ENCODE measurements around the gene PGPEP1. TPM values are rescaled to one million over a fixed set of nuclear protein-coding genes. Genes with fewer than 3 reads are reported as not detected.

The PGPEP1 gene
- total RNA-seq, 1 experiment from 2014 or later = 15.8 TPM

DNA sequence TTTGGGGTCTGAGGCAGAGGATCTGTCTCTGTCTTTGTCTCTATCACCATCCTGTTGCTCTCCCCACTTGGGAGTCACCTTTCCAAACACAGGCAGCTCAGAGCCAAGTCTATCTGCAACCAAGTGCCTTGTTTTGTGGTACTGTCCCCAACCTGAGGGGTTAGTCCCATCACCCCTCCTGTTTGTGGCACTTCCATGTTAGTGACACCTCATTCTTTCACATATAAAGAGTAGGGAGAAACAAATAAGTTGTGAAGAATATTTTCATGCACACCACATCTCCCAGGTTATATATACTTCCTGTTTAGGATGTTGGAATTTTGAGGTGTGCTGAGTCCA is 49.3 kb downstream of the PGPEP1 start:
- ChIA-PET CTCF (interaction anchor here (1.7 kb wide), 1 partner anchor 9 kb away, joined by 4 read pairs; no protein-coding TSS in a partner anchor), POLR2A (ENCODE audit: low non-redundant PET) (no interaction called here)
- no peaks in the 10 kb centered on the region for H3K27me3 ChIP-seq (replicated peaks; ENCODE audit: insufficient read depth, low read depth, low read length, poor library complexity)
- TF ChIP-seq, protein P1, sequence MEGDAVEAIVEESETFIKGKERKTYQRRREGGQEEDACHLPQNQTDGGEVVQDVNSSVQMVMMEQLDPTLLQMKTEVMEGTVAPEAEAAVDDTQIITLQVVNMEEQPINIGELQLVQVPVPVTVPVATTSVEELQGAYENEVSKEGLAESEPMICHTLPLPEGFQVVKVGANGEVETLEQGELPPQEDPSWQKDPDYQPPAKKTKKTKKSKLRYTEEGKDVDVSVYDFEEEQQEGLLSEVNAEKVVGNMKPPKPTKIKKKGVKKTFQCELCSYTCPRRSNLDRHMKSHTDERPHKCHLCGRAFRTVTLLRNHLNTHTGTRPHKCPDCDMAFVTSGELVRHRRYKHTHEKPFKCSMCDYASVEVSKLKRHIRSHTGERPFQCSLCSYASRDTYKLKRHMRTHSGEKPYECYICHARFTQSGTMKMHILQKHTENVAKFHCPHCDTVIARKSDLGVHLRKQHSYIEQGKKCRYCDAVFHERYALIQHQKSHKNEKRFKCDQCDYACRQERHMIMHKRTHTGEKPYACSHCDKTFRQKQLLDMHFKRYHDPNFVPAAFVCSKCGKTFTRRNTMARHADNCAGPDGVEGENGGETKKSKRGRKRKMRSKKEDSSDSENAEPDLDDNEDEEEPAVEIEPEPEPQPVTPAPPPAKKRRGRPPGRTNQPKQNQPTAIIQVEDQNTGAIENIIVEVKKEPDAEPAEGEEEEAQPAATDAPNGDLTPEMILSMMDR (conservative IDR thresholded peaks at IDR 0.05; ENCODE audit: low read depth, low read length) = no peak
- no peak for TF ChIP-seq EZH2 (IDR thresholded peaks at IDR 0.05; ENCODE audit: borderline replicate concordance, low read depth, low read length, poor library complexity, severe bottlenecking)
- intact Hi-C loops (cut with micrococcal nuclease; ENCODE audit: unreplicated experiment) = no loop called here
- peaks cover 26% of the 10 kb centered on the region for H3K4me1 ChIP-seq (ENCODE audit: insufficient read depth, low read length, poor library complexity, severe bottlenecking)
- no peak for DNase-seq (ENCODE audit: low spot score)
- H3K27ac ChIP-seq (ENCODE audit: low read depth, low read length, poor library complexity, severe bottlenecking) = no peak overlapping the region
- no peaks in the 10 kb centered on the region for H3K9me3 ChIP-seq (ENCODE audit: low read depth, low read length, poor library complexity, severe bottlenecking)
- H3K4me3 ChIP-seq (ENCODE audit: low read depth, low read length, poor library complexity, severe bottlenecking) = no peak overlapping the region
- no peaks in the 10 kb centered on the region for H3K36me3 ChIP-seq (ENCODE audit: insufficient read depth, low read length, poor library complexity, severe bottlenecking)
- BruUV-seq (replicated peaks) = no TSS peak

DNA sequence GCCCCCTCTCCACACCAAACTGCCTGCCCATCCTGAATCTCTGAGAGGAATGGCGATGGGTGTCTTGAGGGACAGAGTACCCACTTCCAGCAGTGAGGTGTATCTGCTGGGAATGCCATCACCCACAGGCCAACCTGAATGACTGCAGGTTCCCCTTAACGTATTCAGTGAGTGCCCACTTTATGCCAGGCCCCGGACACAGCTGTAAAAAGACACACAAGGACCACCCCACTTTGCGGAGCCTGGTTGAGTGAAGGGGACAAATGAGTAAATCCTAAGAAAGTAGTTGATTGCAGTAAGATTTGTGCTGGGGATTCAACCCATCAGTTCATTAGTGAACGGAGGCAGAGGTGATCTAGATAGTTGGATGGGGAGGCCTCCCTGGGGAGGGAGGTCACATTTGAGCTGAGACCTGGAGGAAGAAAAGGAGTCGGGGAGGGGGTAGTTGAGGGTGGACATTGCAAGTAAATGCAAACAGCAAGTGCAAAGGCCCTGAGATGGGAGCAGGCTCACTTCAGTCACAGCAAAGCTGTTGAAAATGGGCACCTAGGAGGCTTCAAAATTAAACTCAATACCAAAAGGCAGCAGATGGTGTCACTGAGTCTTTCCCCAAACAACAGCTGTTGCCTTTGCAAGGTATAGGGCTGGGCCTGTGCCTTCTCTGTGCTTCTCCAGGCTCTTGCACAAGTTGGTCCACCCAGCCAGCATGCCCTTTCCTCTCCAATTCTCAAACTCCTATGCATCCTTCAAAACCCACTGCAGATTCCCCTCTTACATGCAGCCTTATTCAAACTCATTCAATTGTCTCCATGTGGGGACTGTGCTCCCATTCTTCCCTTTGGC is 49.9 kb downstream of the PGPEP1 start:
- Histone ChIP-seq H3K4me1 (ENCODE audit: insufficient read depth, low read length, poor library complexity, severe bottlenecking) (peaks cover 26% of the 10 kb centered on the region), H3K4me3 (ENCODE audit: low read depth, low read length, poor library complexity, severe bottlenecking) (no peak overlapping the region), H3K27me3 (replicated peaks; ENCODE audit: insufficient read depth, low read depth, low read length, poor library complexity) (no peaks in the 10 kb centered on the region), H3K27ac (ENCODE audit: low read depth, low read length, poor library complexity, severe bottlenecking) (no peak overlapping the region), H3K36me3 (ENCODE audit: insufficient read depth, low read length, poor library complexity, severe bottlenecking) (no peaks in the 10 kb centered on the region), H3K9me3 (ENCODE audit: low read depth, low read length, poor library complexity, severe bottlenecking) (no peaks in the 10 kb centered on the region)
- no peak for DNase-seq (ENCODE audit: low spot score)
- intact Hi-C loops (cut with micrococcal nuclease; ENCODE audit: unreplicated experiment) = no loop called here
- TF ChIP-seq, protein P1 (conservative IDR thresholded peaks at IDR 0.05; ENCODE audit: low read depth, low read length) = no peak
- TF ChIP-seq EZH2 (IDR thresholded peaks at IDR 0.05; ENCODE audit: borderline replicate concordance, low read depth, low read length, poor library complexity, severe bottlenecking) = no peak
- POLR2A ChIA-PET (ENCODE audit: low non-redundant PET) = no interaction called here
- no TSS peak for BruUV-seq (replicated peaks)
- CTCF ChIA-PET = no interaction called here

DNA sequence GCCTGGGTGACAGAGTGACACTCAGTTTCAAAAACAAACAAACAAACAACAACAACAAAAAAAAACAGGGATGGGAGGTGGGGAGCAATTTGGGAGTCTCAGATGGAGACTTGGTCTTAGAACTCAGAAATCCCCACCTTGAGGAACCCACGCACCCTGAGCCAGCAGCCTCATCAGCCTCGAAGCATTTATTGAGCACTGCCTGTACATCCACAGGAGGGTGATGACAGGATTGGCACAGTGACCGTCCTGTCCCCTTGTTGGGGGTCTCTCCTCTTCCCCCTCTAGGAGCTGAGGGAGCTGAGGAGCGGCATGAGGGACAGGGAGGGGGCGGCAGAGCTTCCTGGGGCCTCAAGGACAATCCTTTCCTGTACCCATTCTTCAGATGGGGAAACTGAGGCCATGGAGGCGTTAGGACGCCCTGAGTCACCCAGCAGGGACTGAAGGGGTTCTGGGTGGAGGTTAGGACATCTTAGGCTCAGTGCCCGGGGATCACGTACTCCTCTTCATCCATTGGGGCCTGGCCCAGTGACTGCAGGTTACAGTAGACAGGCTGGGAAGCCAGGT is 51.2 kb downstream of the PGPEP1 start:
- no TSS peak for BruUV-seq (replicated peaks)
- H3K9me3 ChIP-seq (ENCODE audit: low read depth, low read length, poor library complexity, severe bottlenecking) = no peaks in the 10 kb centered on the region
- no peak for DNase-seq (ENCODE audit: low spot score)
- peaks cover 18% of the 10 kb centered on the region for H3K4me1 ChIP-seq (ENCODE audit: insufficient read depth, low read length, poor library complexity, severe bottlenecking)
- no peak overlapping the region for H3K4me3 ChIP-seq (ENCODE audit: low read depth, low read length, poor library complexity, severe bottlenecking)
- ChIA-PET CTCF (no interaction called here), POLR2A (ENCODE audit: low non-redundant PET) (no interaction called here)
- H3K27ac ChIP-seq (ENCODE audit: low read depth, low read length, poor library complexity, severe bottlenecking) = no peak overlapping the region
- TF ChIP-seq, protein P1 (conservative IDR thresholded peaks at IDR 0.05; ENCODE audit: low read depth, low read length) = no peak
- TF ChIP-seq EZH2 (IDR thresholded peaks at IDR 0.05; ENCODE audit: borderline replicate concordance, low read depth, low read length, poor library complexity, severe bottlenecking) = no peak
- no peaks in the 10 kb centered on the region for H3K36me3 ChIP-seq (ENCODE audit: insufficient read depth, low read length, poor library complexity, severe bottlenecking)
- H3K27me3 ChIP-seq (replicated peaks; ENCODE audit: insufficient read depth, low read depth, low read length, poor library complexity) = no peaks in the 10 kb centered on the region
- intact Hi-C loops (cut with micrococcal nuclease; ENCODE audit: unreplicated experiment) = no loop called here
